Stimulated activated CD4-positive, alpha-beta T cell treated with anti-CD3 and anti-CD28 coated beads, Interleukin-12 subunit alpha, Interleukin-12 subunit beta, amount 100 ng/mL, for 48 hours (primary cell): Measurements from ENCODE around the gene PLS1.

Experiments
- DNase-seq, 3 donors: peaks; one replicate each; pipeline ENCODE4 v3.0.0-alpha.2; 2020; ENCODE audit warnings: low read depth in 2 of 3, low spot score in 1 of 3

Gene PLS1

DNA sequence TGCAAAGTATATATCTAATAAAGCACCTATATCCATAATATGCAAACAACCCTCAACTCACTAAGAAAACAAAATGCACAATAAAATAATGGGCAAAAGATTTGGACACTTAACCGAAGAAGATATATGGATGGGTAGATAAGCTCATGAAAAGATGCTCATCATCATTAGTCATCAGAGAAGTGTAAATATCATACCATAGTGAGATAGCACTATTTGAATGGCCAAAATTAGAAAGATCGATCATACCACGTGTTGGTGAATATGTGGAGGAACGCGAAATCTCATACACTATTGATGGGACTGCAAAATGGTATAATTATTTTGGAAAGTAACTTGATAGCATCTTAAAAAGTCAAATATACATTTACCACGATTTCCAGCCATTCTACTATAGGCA is 40.5 kb downstream of the PLS1 start:
- no peak for DNase-seq

DNA sequence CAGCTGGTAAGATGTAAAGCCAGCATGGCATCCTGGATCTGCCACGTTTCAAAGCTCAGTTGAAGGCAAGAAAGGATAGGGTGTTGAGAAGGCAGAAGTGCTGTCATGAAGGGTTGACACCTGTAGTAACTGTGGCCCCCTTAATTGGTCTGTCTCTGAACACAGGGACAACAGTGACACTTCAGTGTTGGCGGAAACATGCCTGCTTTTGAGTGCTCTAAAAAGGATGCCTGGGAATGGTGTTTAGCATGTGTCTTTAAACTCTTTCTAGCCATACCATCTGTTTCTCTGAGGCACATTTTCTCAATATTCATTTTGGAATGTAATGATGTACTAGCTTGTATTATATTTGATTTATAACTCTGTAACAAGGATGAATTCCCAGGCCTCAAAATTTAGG is 42.1 kb downstream of the PLS1 start:
- DNase-seq = no peak

DNA sequence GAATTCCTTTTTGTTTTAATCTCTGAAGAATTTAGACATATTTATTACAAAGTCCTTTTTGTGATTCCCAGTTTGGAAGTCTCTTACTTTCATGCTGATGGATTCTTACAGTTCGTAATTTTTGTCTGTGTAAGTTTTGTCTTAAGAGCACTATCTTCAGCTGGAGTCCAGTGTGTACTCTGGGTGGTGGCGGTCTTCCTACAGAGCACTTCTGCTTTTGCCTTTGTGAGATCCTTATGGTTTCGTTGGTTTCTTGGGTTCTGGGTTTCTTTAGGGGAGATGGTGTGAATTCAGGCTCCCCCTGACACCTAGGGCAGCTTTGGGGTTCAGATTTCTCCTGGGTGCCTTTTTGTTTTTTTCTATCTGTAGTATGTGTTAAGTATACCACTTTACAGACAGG is 45.3 kb downstream of the PLS1 start:
- no peak for DNase-seq

DNA sequence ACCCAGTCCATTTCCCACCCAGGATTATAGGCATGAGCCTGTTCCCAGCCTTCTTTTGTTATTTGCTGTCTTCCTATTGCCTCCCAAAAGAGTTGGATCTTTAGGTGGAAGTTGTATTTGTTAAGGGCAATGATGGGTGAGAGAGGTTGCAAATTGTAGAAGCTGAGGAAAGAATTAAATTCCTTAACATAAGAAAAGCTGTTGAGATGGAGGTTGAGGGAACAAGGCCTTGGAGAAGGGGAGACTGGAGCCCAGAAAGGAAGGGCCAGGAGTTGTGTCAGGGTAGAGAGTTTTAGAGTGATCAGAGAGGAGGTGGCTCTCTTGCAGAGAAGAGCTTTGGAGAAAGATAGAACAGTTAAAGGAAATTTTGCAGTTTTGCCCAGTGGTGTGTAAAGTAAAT is 46.8 kb downstream of the PLS1 start:
- DNase-seq = no peak

DNA sequence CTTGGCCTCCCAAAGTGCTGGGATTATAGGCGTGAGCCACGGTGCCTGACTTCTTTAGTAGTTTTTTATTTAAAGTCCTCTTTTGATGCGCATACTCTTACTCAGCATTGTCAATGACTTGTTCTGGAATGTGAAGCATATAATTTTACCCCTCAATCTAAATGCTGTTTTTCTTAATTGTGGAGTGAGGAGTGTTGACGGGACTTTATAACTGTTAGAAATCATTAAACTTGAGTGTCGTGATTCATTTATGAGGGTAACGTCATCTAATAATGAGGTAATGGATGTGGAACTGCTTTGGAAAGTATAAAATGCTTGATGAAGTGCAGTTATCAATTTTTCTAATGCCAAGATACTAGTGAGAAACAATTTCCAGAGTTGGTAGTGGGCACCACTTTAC is 48.3 kb downstream of the PLS1 start:
- no peak for DNase-seq

DNA sequence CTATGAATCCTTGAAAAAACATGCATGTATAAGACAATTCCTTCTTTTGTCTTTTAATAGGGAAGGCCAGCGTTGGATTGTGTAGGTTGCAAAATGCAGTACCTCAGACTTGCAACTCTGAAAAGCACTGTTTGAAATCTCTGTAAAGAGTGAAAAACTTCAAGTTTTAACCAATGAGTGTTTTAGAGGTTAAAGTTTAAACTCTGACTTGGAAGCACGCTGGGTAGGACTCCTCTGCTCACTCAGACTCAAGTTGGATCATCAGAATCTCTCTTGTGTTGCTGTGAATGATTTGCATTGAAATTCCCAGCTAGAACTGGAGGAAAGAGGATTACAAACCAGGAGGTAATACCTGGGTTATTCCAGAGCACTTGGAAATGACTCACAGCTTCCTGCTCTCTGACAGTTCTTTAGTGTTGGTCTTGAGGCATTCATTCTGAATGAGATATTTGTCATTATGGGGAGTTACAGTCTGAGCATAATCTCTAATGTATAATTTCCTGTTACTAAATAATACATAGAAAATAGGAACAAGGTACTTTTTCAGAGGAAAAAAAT is 49.1 kb downstream of the PLS1 start:
- no peak for DNase-seq

GRCh38 chr3:142646020-142646785 is 50.0 kb downstream of the PLS1 start:
- no peak for DNase-seq

DNA sequence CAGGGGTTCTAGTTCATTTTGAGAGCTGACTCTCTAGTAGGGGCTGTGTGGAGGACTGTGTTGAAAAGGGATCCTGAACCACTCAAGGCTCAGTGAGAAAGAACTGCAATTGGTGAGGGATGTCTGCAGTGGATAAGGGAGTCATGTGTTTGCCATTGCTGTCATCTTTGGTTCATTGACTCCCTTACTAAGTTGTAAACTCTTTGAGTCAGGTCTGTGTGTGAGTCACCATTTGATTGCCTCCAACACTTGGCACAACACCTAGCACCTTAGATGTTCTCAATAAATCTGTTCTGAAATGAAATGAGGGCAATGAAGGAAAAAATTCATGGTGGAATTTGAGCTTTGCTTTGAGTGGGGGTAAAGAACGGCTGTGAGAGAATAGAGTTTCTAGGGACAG is 51.7 kb downstream of the PLS1 start:
- no peak for DNase-seq

DNA sequence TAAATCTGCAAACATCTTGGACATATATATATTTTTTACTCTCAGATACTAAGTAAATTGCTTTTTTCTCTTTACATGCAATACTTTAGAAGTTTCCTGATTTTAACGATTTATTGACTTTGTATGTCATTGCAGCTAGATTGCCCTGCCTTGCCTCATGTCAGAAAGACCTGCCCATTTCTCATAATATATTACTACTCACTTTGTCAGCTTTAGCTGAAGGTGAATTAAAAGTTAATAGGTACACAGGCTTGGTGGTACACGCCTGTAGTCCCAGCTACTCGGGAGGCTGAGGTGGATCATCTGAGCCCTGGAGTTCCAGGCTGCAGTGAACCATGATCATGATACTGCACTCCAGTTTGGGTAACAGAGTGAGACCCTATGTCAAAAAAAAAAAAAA is 52.8 kb downstream of the PLS1 start:
- no peak for DNase-seq

- DNase-seq = no peak
Measured at GRCh38 chr3:142650001-142650693, 54.0 kb downstream of the PLS1 start.

GRCh38 chr3:142651711-142652110 is 55.5 kb downstream of the PLS1 start:
- DNase-seq = no peak

DNA sequence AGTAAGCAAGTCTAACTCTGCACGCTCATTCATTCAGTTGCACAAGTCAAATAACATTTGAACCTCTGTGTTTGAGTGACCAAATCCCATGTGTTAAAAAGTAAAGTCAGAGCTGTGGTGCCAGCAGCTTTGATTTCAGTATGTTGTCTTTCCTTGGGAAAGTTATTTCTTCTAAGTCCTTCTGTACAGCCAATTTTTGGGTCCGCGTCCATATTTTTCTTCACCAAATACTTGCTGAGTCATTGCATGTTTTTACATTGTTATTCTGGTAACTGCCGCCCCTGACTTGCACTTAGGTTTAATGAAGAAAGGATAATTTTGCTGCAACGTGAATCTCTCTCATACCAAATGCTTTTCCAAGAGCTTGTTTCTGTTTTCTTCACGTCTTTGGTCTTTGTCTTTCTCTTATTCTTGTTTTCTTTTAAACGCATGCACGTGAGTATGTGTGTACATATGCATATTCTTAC is 56.7 kb downstream of the PLS1 start:
- no peak for DNase-seq

GRCh38 chr3:142656575-142656974 is 60.4 kb downstream of the PLS1 start:
- DNase-seq = no peak

DNA sequence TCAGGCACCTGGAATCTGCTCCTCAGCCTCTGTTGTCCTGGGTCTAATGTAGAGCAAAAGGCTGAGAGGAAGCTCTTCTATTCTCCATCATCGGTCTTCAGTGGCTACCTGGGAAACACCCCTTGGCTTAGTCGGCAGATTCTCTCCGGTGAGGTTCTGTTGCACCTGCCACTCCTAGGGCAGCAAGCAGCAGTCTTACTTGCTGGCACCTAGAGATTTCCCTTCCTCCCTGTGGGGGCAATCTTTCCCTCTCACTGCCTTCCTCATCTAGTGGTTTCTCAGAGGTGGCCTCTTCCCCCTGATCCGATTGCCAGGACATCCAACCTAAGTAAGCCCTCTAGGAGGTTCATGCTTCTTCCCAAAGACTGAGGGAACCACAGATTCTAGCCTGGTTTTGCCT is 60.8 kb downstream of the PLS1 start:
- DNase-seq = no peak

DNA sequence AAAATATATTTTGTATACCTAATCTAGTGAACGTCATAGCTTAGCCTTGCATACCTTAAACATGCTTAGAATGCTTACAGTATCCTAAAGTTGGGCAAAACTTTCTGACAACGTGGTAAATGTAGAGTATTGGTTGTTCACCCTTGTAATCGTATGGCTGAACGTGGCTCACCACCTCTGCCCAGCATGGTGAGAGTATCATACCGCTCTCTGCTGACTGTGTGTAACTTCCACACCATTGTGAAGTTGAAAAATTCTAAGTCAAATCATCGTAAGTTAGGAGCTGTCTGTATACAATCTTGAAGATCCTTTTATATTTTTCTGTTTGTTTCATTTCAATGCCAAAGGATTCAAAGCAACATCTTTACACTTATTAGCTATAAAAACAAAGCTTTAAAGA is 64.2 kb downstream of the PLS1 start:
- DNase-seq = no peak

- DNase-seq = no peak
Measured at GRCh38 chr3:142660893-142661292, 64.7 kb downstream of the PLS1 start.

DNA sequence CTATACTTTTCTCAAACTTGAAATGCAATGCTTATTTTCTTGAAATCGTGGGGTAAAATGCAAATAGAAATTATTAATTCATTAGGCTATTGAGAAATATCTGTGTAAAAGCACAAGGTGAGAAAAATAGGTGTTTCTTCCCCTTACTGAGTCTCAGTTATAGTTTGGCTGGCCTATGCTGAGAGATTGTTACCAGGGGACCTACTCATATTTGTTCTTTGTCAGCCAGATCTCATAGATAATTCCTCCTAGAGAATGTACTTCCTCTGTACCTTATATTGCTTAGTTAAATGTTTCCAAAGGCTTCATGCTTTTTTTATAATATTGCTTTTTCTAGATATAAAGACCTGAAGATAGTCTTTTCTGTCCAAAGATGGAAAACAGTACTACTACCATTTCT is 67.7 kb downstream of the PLS1 start:
- no peak for DNase-seq

GRCh38 chr3:142664311-142664710 is 68.1 kb downstream of the PLS1 start:
- DNase-seq = no peak

- DNase-seq = no peak
Measured at GRCh38 chr3:142664819-142665218, 68.6 kb downstream of the PLS1 start.

DNA sequence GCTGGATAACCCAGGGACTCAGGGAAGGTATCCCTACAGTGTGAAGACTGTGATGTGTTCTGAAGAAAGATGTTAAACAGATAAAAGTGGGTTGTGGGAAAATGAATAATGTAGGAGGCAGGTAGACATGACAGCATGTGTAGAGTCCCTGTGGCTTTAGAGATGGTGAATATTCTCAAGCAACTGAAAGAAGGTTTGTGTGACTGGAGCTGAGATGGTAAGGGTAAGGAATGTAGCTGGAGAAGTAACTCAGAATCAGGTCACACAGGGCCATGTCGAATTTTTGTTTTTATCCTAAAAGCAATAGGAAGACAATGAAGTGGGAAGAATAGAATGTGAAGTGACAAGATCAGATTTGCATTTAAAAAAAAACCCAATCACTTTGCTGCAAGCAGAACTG is 73.9 kb downstream of the PLS1 start:
- no peak for DNase-seq

DNA sequence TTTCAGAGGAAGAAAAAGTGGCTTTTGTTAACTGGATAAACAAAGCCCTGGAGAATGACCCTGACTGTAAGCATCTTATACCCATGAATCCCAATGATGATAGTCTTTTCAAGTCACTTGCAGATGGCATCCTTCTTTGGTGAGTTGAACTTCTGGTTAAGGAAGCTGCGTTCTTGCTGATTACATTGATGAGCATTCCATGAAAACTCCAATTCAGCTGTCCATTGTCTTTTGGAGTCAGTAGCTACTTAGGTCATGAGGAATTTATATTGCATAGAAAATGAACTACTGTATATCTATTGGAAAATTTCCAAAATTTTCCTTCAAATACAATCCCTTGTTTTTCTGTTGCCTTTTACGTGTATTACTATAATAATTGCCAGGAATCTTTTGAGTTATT is 80.0 kb downstream of the PLS1 start:
- no peak for DNase-seq

GRCh38 chr3:142680710-142681109 is 84.5 kb downstream of the PLS1 start:
- no peak for DNase-seq

DNA sequence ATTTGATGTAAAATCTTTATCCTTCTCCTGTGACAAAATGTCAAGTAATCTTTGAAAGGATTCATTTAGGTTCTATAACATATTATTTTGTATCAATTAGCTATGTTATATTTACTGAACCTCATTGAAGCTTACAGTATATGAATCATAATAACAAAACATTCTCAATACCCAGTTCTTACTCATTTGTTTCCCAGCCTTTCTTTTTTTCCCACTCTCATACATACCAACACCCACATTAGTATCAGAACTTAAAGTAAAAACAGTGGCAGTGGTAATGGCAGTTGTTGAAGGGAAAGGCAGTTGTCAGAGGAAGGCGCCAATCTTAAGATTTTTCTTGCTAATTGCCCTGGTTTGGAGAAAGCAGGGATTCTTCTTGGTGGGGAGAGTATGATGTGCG is 94.4 kb downstream of the PLS1 start:
- no peak for DNase-seq
